HepG2 (cell line): Measurements from ENCODE around the gene POFUT2. TPM values are rescaled to one million over a fixed set of nuclear protein-coding genes. Genes with fewer than 3 reads are reported as not detected.

ENCODE experiments used
- ATF4 ChIP-seq, 2 experiments: fragments of 450-650 bp in 1 of 2; sonication (generic) in 1 of 2; formaldehyde crosslinking; IDR thresholded peaks; 2 replicates each; pipeline versions ENCODE4 v1.5.0 to v1.8.0; 2020 to 2022; ENCODE audit warnings: mild to moderate bottlenecking in 1 of 2, missing genetic modification reagents in 1 of 2
- KMT2B ChIP-seq: IDR thresholded peaks from 2 replicates; pipeline ENCODE4 v1.6.1; 2016; ENCODE audit warnings: missing genetic modification reagents, missing compliant biosample characterization
- NFIB ChIP-seq: sonication (generic); formaldehyde crosslinking; IDR thresholded peaks from 2 replicates; pipeline ENCODE4 v1.9.0; 2021; ENCODE audit warnings: missing genetic modification reagents, mild to moderate bottlenecking, borderline replicate concordance
- POLR2AphosphoS5 ChIP-seq: IDR thresholded peaks from 2 replicates; pipeline ENCODE4 v1.6.1; 2012; ENCODE audit warnings: low read depth, low read length
- PRMT3 ChIP-seq: sonication (generic); formaldehyde crosslinking; IDR thresholded peaks from 2 replicates; pipeline ENCODE4 v1.8.1; 2022; ENCODE audit warnings: low read depth, mild to moderate bottlenecking, moderate library complexity, missing genetic modification reagents, borderline replicate concordance
- REL ChIP-seq: sonication (generic); formaldehyde crosslinking; conservative IDR thresholded peaks from 2 replicates; pipeline ENCODE4 v1.8.0; 2022; ENCODE audit warnings: mild to moderate bottlenecking, missing genetic modification reagents, moderate library complexity
- RXRB ChIP-seq: IDR thresholded peaks from 2 replicates; pipeline ENCODE4 v1.6.1; 2016; ENCODE audit warnings: borderline replicate concordance, missing genetic modification reagents, missing compliant biosample characterization
- SAFB2 ChIP-seq: sonication (generic); formaldehyde crosslinking; IDR thresholded peaks from 2 replicates; pipeline ENCODE4 v1.5.1; 2020; ENCODE audit warnings: missing genetic modification reagents, low read depth, mild to moderate bottlenecking, borderline replicate concordance
- SKIL ChIP-seq: sonication (generic); formaldehyde crosslinking; IDR thresholded peaks from 2 replicates; pipeline ENCODE4 v1.8.0; 2022; ENCODE audit warnings: missing genetic modification reagents, mild to moderate bottlenecking, moderate library complexity, borderline replicate concordance
- SRSF4 ChIP-seq: fragments of 200-400 bp; formaldehyde crosslinking; IDR thresholded peaks from one replicate; pipeline ENCODE4 v1.6.1; 2018; ENCODE audit warnings: mild to moderate bottlenecking, low read depth, low read length, moderate library complexity; ENCODE audit not compliant: poor library complexity, severe bottlenecking
- THAP8 ChIP-seq: sonication (generic); formaldehyde crosslinking; IDR thresholded peaks from 2 replicates; pipeline ENCODE4 v1.5.1; 2020; ENCODE audit warnings: missing genetic modification reagents, mild to moderate bottlenecking, borderline replicate concordance
- ZBTB37 ChIP-seq: sonication (generic); formaldehyde crosslinking; IDR thresholded peaks from 2 replicates; pipeline ENCODE4 v1.4.0; 2020; ENCODE audit warnings: mild to moderate bottlenecking, missing genetic modification reagents
- ZFP82 ChIP-seq: sonication (generic); formaldehyde crosslinking; IDR thresholded peaks from 2 replicates; pipeline ENCODE4 v1.5.1; 2020; ENCODE audit warnings: mild to moderate bottlenecking, missing genetic modification reagents, borderline replicate concordance
- ZFP91 ChIP-seq: sonication (generic); formaldehyde crosslinking; IDR thresholded peaks from 2 replicates; pipeline ENCODE4 v1.9.0; 2022; ENCODE audit warnings: missing genetic modification reagents, mild to moderate bottlenecking, borderline replicate concordance
- ZNF235 ChIP-seq: sonication (generic); formaldehyde crosslinking; IDR thresholded peaks from 2 replicates; pipeline ENCODE4 v1.8.1; 2023; ENCODE audit warnings: mild to moderate bottlenecking, missing genetic modification reagents, borderline replicate concordance
- ZNF264 ChIP-seq: sonication (generic); formaldehyde crosslinking; IDR thresholded peaks from 2 replicates; pipeline ENCODE4 v1.4.0; 2020; ENCODE audit warnings: missing genetic modification reagents
- ZNF354B ChIP-seq: sonication (generic); formaldehyde crosslinking; IDR thresholded peaks from 2 replicates; pipeline ENCODE4 v1.8.0; 2022; ENCODE audit warnings: mild to moderate bottlenecking, missing genetic modification reagents
- ZNF430 ChIP-seq: sonication (generic); formaldehyde crosslinking; IDR thresholded peaks from 2 replicates; pipeline ENCODE4 v1.9.0; 2021; ENCODE audit warnings: mild to moderate bottlenecking, missing genetic modification reagents
- ZNF441 ChIP-seq: sonication (generic); formaldehyde crosslinking; IDR thresholded peaks from 2 replicates; pipeline ENCODE4 v1.7.0; 2021; ENCODE audit warnings: missing genetic modification reagents, borderline replicate concordance
- ZNF660 ChIP-seq: sonication (generic); formaldehyde crosslinking; IDR thresholded peaks from 2 replicates; pipeline ENCODE4 v1.5.1; 2020; ENCODE audit warnings: mild to moderate bottlenecking, low read depth, missing genetic modification reagents, borderline replicate concordance
- ZNF878 ChIP-seq: sonication (generic); formaldehyde crosslinking; IDR thresholded peaks from 2 replicates; pipeline ENCODE4 v1.8.1; 2023; ENCODE audit warnings: mild to moderate bottlenecking, missing genetic modification reagents, moderate library complexity
- polyA plus RNA-seq, 8 experiments: library from polyadenylated mRNA; depleted of rRNA in 3 of 8; stranded (reverse) in 7 of 8; unstranded in 1 of 8; fragments of >200 nt; fragmentation: Illumina TruSeq in 4 of 8; extraction: Trizol in 4 of 8; gene quantifications; 2 replicates each; pipeline versions ENCODE4 v1.2.1 to v1.2.3, GENCODE V29; 2011 to 2016; ENCODE audit warnings: low read depth in 4 of 8, missing spikeins in 1 of 8, mixed read lengths in 1 of 8; ENCODE audit not compliant: insufficient read depth in 1 of 8
- total RNA-seq, 5 experiments: library from RNA; depleted of rRNA; stranded (reverse); fragments of >200 nt; fragmentation: Illumina TruSeq; extraction: Trizol; gene quantifications; 2 replicates each; pipeline ENCODE4 v1.2.3, GENCODE V29; 2016; ENCODE audit warnings: low read depth in 1 of 5

Gene POFUT2
- total and polyA plus RNA-seq, 2 of the 13 experiments (the other 11 are each of a cell fraction or from before 2014, with no cell fraction given): 22.8 to 24.0 TPM

GRCh38 chr21:45318556-45319404, 31.1 kb upstream of the POFUT2 start (continued):
- TF ChIP-seq SKIL (CRISPR knock-in tag): peak; percentile 92
- TF ChIP-seq THAP8 (CRISPR knock-in tag): no peak
- no peak; the same call in 1 of the 2 replicates for TF ChIP-seq SAFB2 (CRISPR knock-in tag)
- no peak for TF ChIP-seq REL (CRISPR knock-in tag)
- no peak for TF ChIP-seq ZNF660 (CRISPR knock-in tag)
- peak; percentile 70; the same call in 1 of the 2 replicates for TF ChIP-seq ZFP91 (CRISPR knock-in tag)
- 0 out of 2 replicates have a peak, but pooled peaks have one; percentile 59 for TF ChIP-seq ZNF264 (CRISPR knock-in tag)
- no peak for TF ChIP-seq ZBTB37 (CRISPR knock-in tag)
- TF ChIP-seq ZNF354B (CRISPR knock-in tag): no peak
- TF ChIP-seq POLR2AphosphoS5: no peak
- TF ChIP-seq NFIB (CRISPR knock-in tag): no peak
- no peak for TF ChIP-seq ZNF430
- TF ChIP-seq RXRB (CRISPR knock-in tag): peak; percentile 88
- TF ChIP-seq ZNF878: no peak
- no peak for TF ChIP-seq ZFP82 (CRISPR knock-in tag)
- TF ChIP-seq ATF4 (CRISPR knock-in tag; IDR thresholded peaks at IDR 0.05): no peak
- TF ChIP-seq ZNF441 (CRISPR knock-in tag): no peak
- peak; percentile 35; the same call in 1 of the 2 replicates for TF ChIP-seq KMT2B (CRISPR knock-in tag)
- TF ChIP-seq PRMT3 (CRISPR knock-in tag): no peak
- no peak for TF ChIP-seq ZNF235 (CRISPR knock-in tag)
- no peak for TF ChIP-seq SRSF4
